Activated CD4-positive, alpha-beta T cell treated with anti-CD3 and anti-CD28 coated beads, Interleukin-2, amount 50 U/mL, for 48 hours (primary cell): ENCODE data around the gene BPIFB6.

Source experiments
- DNase-seq, 2 experiments: peaks; one replicate each; pipeline ENCODE4 v3.0.0-alpha.2; 2020

Gene BPIFB6

GRCh38 chr20:33092361-33092760, 60.9 kb downstream of the BPIFB6 start:
- no peak for DNase-seq

GRCh38 chr20:33093074-33093473, 61.6 kb downstream of the BPIFB6 start:
- DNase-seq: no peak

GRCh38 chr20:33093582-33093981, 62.1 kb downstream of the BPIFB6 start:
- DNase-seq: no peak
